B cell (primary cell): ENCODE results near the gene SH2D3C. TPM values are rescaled to one million over a fixed set of nuclear protein-coding genes. Genes with fewer than 3 reads are reported as not detected.

Experiments used
- ATAC-seq: fragments of 200-7000 bp; cut with Tn5 transposase; one replicate; pipeline ENCODE4 v1.10.0; 2021; ENCODE audit warnings: low read depth, mild to moderate bottlenecking, moderate number of reproducible peaks, moderate library complexity
- CTCF ChIA-PET: fragments of 350-600 bp; sonication (Branson Sonifier 250); formaldehyde crosslinking; loops from one replicate; lab custom pipeline; 2021; ENCODE audit warnings: antibody characterized with exemption, inconsistent platforms; lab: Charles Lee
- POLR2A ChIA-PET: fragments of 350-600 bp; sonication (Branson Sonifier 250); formaldehyde crosslinking; loops from one replicate; lab custom pipeline; 2021; ENCODE audit warnings: antibody characterized with exemption; lab: Charles Lee
- DNase-seq: peaks from one replicate; pipeline ENCODE4 v3.0.0; 2013
- H2AFZ ChIP-seq: 2 replicates; pipeline ENCODE4 v1.6.1; 2012; ENCODE audit warnings: mild to moderate bottlenecking, low read depth, low read length; ENCODE audit not compliant: insufficient read depth, poor library complexity, severe bottlenecking
- H3K27ac ChIP-seq, 2 donors: 1 replicate in 1 of 2; 2 replicates in 1 of 2; pipeline ENCODE4 v1.5.1; 2012 to 2013; ENCODE audit warnings: low read length in 2 of 2, mild to moderate bottlenecking in 2 of 2, moderate library complexity in 1 of 2
- H3K27me3 ChIP-seq, 4 experiments: fragments of 200-600 bp in 1 of 4; sonication (generic) in 1 of 4; replicated peaks in 1 of 4; 1 replicate in 2 of 4; 2 replicates in 2 of 4; pipeline versions ENCODE4 v1.6.1 to v1.7.0; 2013 to 2016; ENCODE audit warnings: low read length in 3 of 4, mild to moderate bottlenecking in 2 of 4, mixed read lengths in 1 of 4, moderate library complexity in 1 of 4; ENCODE audit not compliant: insufficient read depth in 4 of 4, control insufficient read depth in 3 of 4; ENCODE audit errors: control extremely low read depth in 1 of 4
- H3K36me3 ChIP-seq, 2 experiments: replicated peaks in 1 of 2; 1 replicate in 1 of 2; 2 replicates in 1 of 2; pipeline versions ENCODE4 v1.6.1 to v1.7.1; 2013; ENCODE audit warnings: low read length in 1 of 2; ENCODE audit not compliant: insufficient read depth in 2 of 2, control insufficient read depth in 1 of 2; ENCODE audit errors: control extremely low read depth in 1 of 2, extremely low read depth in 1 of 2
- H3K4me1 ChIP-seq, 2 donors: fragments of 200-600 bp in 1 of 2; sonication (generic) in 1 of 2; 1 replicate in 1 of 2; 2 replicates in 1 of 2; pipeline versions ENCODE4 v1.5.1 to v1.6.1; 2013 to 2017; ENCODE audit warnings: low read length in 2 of 2; ENCODE audit not compliant: control insufficient read depth in 2 of 2, insufficient read depth in 2 of 2
- H3K4me2 ChIP-seq: replicated peaks from 2 replicates; pipeline ENCODE3; 2012; ENCODE audit warnings: mild to moderate bottlenecking, low read depth, low read length; ENCODE audit not compliant: poor library complexity, severe bottlenecking
- H3K4me3 ChIP-seq, 5 experiments: fragments of 200-600 bp in 1 of 5; sonication (generic) in 1 of 5; 1 replicate in 3 of 5; 2 replicates in 2 of 5; pipeline versions ENCODE4 v1.5.1 to v1.7.0; 2011 to 2016; ENCODE audit warnings: low read length in 4 of 5, mild to moderate bottlenecking in 4 of 5, low read depth in 2 of 5, control low read depth in 1 of 5, moderate library complexity in 1 of 5; ENCODE audit not compliant: insufficient read depth in 1 of 5; ENCODE audit errors: control extremely low read depth in 1 of 5, extremely low read depth in 1 of 5
- H3K79me2 ChIP-seq: fragments of 200-600 bp; sonication (generic); one replicate; pipeline ENCODE4 v1.6.0; 2016; ENCODE audit warnings: low read length; ENCODE audit not compliant: control insufficient read depth, insufficient read depth
- H3K9ac ChIP-seq: fragments of 200-600 bp; sonication (generic); 2 replicates; pipeline ENCODE4 v1.6.1; 2017; ENCODE audit warnings: mild to moderate bottlenecking, low read length, moderate library complexity
- H3K9me3 ChIP-seq, 3 donors: one replicate each; pipeline versions ENCODE4 v1.6.1 to v1.7.1; 2013; ENCODE audit warnings: low read length in 2 of 3; ENCODE audit not compliant: control insufficient read depth in 2 of 3, insufficient read depth in 1 of 3; ENCODE audit errors: control extremely low read depth in 1 of 3
- H4K20me1 ChIP-seq: 2 replicates; pipeline ENCODE4 v1.6.0; 2012; ENCODE audit warnings: mild to moderate bottlenecking, low read length; ENCODE audit not compliant: insufficient read depth, control insufficient read depth, poor library complexity, severe bottlenecking
- H3K27ac Mint-ChIP-seq: one replicate; pipeline ENCODE4 v1.8.0; 2021; ENCODE audit warnings: mixed read lengths
- H3K27me3 Mint-ChIP-seq: one replicate; pipeline ENCODE4 v1.8.0; 2021; ENCODE audit warnings: mixed read lengths
- H3K4me1 Mint-ChIP-seq: one replicate; pipeline ENCODE4 v1.8.0; 2021; ENCODE audit warnings: mixed read lengths
- H3K4me3 Mint-ChIP-seq: one replicate; pipeline ENCODE4 v1.8.0; 2021; ENCODE audit warnings: mixed read lengths
- H3K9me3 Mint-ChIP-seq: one replicate; pipeline ENCODE4 v1.8.0; 2022; ENCODE audit warnings: mixed read lengths; ENCODE audit not compliant: insufficient read depth
- EZH2 ChIP-seq: IDR thresholded peaks from 2 replicates; pipeline ENCODE4 v1.6.1; 2012; ENCODE audit warnings: borderline replicate concordance, low read depth, mild to moderate bottlenecking, moderate library complexity, low read length; ENCODE audit not compliant: insufficient read depth, poor library complexity, severe bottlenecking
- WGBS: methylation state at CpG from one replicate; pipeline ENCODE4 v1.1.5; 2013; ENCODE audit warnings: missing lambda C conversion rate; ENCODE audit not compliant: insufficient coverage; 5-methylcytosine and 5-hydroxymethylcytosine counted together
- intact Hi-C: fragments of 100-400 bp; cut with micrococcal nuclease; formaldehyde crosslinking; loops from one replicate; pipeline ENCODE4 v1.10.0; 2022
- polyA plus RNA-seq: library from polyadenylated mRNA; depleted of rRNA; stranded (reverse); fragments of >200 nt; gene quantifications from 2 replicates; pipeline ENCODE4 v1.2.3, GENCODE V29; 2012
- total RNA-seq, 2 donors: library from RNA; stranded (reverse); fragments of 120-200 nt in 1 of 2; gene quantifications; 1 replicate in 1 of 2; 2 replicates in 1 of 2; pipeline versions ENCODE4 v1.2.3 to v1.2.4, GENCODE V29; 2013 to 2022
- TF ChIP-seq, protein P1 (sequence below): fragments of 200-600 bp; IDR thresholded peaks from one replicate; pipeline ENCODE4 v1.8.0; 2022; ENCODE audit warnings: antibody characterized with exemption, mild to moderate bottlenecking

The SH2D3C gene
- total and polyA plus RNA-seq, 2 donors (not counting 1 experiment from before 2014, with no cell fraction given) = 66.3 to 85.5 TPM

DNA sequence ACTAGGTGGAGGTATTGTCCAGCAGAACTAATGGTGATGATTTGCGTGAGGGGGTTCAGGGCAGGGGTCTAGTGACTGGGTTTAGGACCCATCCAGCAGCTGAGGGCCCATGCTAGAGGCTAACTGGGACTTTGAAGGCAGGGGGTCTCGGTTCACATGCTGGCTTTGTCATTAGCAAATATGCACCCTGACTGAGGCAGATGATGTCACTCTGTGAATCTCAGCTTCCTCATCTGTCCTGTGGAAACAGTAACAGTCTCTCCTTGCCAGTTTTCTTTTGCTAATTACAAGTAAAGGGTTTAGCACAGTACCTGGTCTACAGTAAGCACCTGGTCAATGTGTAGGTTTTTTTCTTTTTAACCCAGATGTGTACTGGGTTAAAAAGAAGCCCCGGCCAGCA lies 5.2 kb downstream of the SH2D3C start:
- ATAC-seq (no peak), DNase-seq (no peak)
- TF ChIP-seq EZH2 = no peak
- TF ChIP-seq, protein P1, sequence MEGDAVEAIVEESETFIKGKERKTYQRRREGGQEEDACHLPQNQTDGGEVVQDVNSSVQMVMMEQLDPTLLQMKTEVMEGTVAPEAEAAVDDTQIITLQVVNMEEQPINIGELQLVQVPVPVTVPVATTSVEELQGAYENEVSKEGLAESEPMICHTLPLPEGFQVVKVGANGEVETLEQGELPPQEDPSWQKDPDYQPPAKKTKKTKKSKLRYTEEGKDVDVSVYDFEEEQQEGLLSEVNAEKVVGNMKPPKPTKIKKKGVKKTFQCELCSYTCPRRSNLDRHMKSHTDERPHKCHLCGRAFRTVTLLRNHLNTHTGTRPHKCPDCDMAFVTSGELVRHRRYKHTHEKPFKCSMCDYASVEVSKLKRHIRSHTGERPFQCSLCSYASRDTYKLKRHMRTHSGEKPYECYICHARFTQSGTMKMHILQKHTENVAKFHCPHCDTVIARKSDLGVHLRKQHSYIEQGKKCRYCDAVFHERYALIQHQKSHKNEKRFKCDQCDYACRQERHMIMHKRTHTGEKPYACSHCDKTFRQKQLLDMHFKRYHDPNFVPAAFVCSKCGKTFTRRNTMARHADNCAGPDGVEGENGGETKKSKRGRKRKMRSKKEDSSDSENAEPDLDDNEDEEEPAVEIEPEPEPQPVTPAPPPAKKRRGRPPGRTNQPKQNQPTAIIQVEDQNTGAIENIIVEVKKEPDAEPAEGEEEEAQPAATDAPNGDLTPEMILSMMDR = no peak
- H3K79me2 ChIP-seq = peaks cover 93% of the 10 kb centered on the region
- peaks cover 39 to 79% of the 10 kb centered on the region in 2 donors for H3K4me1 ChIP-seq
- no peak overlapping the region for H3K4me3 ChIP-seq
- no peaks in the 10 kb centered on the region for H3K9me3 Mint-ChIP-seq
- H3K4me3 Mint-ChIP-seq = no peak overlapping the region
- H4K20me1 ChIP-seq = peaks cover 90% of the 10 kb centered on the region
- no peak overlapping the region for H3K9ac ChIP-seq
- peaks cover 0 to 59% of the 10 kb centered on the region in 2 experiments for H3K36me3 ChIP-seq
- H3K27ac ChIP-seq = peak overlapping the region in 1 of 2 donors; percentile 57
- 92% methylated on average over 2 of the region's 3 CpGs for WGBS
- POLR2A ChIA-PET = interaction anchor here (0.5 kb wide), 1 partner anchor 134 kb away, joined by 3 read pairs; no protein-coding TSS in a partner anchor
- CTCF ChIA-PET = interaction anchor here (3.1 to 5.2 kb wide), 2 partner anchors 11 to 38 kb away, joined by 24 to 47 read pairs; partner anchors contain the start of genes CDK9 and TOR2A
- H3K4me2 ChIP-seq = no peak overlapping the region
- H3K27ac Mint-ChIP-seq = peak overlapping the region; percentile 26
- intact Hi-C loops = loop anchor here (10.0 kb wide), 2 partner anchors 158 to 352 kb away; partner anchors contain the start of genes PTGES2 and STXBP1
- H3K27me3 ChIP-seq = no peaks in the 10 kb centered on the region
- no peaks in the 10 kb centered on the region for H3K9me3 ChIP-seq
- no peak overlapping the region for H2AFZ ChIP-seq
- peaks cover 64% of the 10 kb centered on the region for H3K4me1 Mint-ChIP-seq
- H3K27me3 Mint-ChIP-seq = no peaks in the 10 kb centered on the region

DNA sequence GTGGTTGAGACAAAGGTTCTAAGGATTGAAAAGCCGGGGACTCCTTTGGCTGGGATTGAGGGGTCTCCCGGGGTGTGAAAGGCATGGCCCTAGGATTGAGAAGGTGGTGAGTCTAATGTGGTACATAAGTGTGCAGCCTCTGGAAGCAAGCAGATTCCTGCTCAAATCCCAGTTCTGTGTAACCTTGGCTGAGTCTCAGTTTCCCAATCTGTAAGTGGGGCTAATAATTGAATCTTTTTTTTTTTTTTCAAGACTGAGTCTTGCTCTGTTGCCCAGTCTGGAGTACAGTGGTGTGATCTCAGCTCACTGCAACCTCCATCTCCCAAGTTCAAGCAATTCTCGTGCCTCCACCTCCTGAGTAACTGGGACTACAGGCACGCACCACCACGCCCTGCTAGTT lies 5.9 kb downstream of the SH2D3C start:
- TF ChIP-seq, protein P1 = no peak
- no peak for TF ChIP-seq EZH2
- H3K27ac ChIP-seq = peak overlapping the region in 1 of 2 donors; percentile 26
- peaks cover 0 to 66% of the 10 kb centered on the region in 2 experiments for H3K36me3 ChIP-seq
- no peak overlapping the region for H3K9ac ChIP-seq
- CTCF ChIA-PET = interaction anchor here (1.0 to 5.2 kb wide), 4 partner anchors 11 to 147 kb away, joined by 3 to 47 read pairs (median 26); partner anchors contain the start of genes CDK9 and TOR2A
- H4K20me1 ChIP-seq = peaks cover 97% of the 10 kb centered on the region
- no peaks in the 10 kb centered on the region for H3K9me3 ChIP-seq
- no peak overlapping the region for H3K4me2 ChIP-seq
- H3K4me3 ChIP-seq = no peak overlapping the region
- DNase-seq (no peak), ATAC-seq (no peak)
- whole genome bisulfite sequencing = 89% methylated on average over 3 of the region's 5 CpGs
- H3K4me3 Mint-ChIP-seq = no peak overlapping the region
- H2AFZ ChIP-seq = no peak overlapping the region
- POLR2A ChIA-PET = interaction anchor here (0.5 to 0.7 kb wide), 2 partner anchors 15 to 134 kb away, joined by 3 to 6 read pairs; no protein-coding TSS in a partner anchor
- H3K27ac Mint-ChIP-seq = no peak overlapping the region
- intact Hi-C loops = loop anchor here (10.0 kb wide), 2 partner anchors 158 to 352 kb away; partner anchors contain the start of genes PTGES2 and STXBP1
- no peaks in the 10 kb centered on the region for H3K9me3 Mint-ChIP-seq
- no peaks in the 10 kb centered on the region for H3K27me3 Mint-ChIP-seq
- peaks cover 69% of the 10 kb centered on the region for H3K4me1 Mint-ChIP-seq
- H3K27me3 ChIP-seq = no peaks in the 10 kb centered on the region
- H3K79me2 ChIP-seq = peaks cover 93% of the 10 kb centered on the region
- peaks cover 46 to 86% of the 10 kb centered on the region in 2 donors for H3K4me1 ChIP-seq
